Esophagus mucosa (tissue), 1 donor: ENCODE measurements around the gene PRDM1. TPM values are rescaled to one million over a fixed set of nuclear protein-coding genes. Genes with fewer than 3 reads are reported as not detected.

Experiments used
- ATAC-seq: fragments of 200-7000 bp; cut with Tn5 transposase; one replicate; pipeline ENCODE4 v1.9.1; 2020
- total RNA-seq: library from RNA; stranded (reverse); gene quantifications from one replicate; pipeline ENCODE4 v1.2.4, GENCODE V29; 2023
- donor health status: DM: yes; HTN: yes; CAD: no.

The PRDM1 gene
- 94.1 TPM for total RNA-seq

DNA sequence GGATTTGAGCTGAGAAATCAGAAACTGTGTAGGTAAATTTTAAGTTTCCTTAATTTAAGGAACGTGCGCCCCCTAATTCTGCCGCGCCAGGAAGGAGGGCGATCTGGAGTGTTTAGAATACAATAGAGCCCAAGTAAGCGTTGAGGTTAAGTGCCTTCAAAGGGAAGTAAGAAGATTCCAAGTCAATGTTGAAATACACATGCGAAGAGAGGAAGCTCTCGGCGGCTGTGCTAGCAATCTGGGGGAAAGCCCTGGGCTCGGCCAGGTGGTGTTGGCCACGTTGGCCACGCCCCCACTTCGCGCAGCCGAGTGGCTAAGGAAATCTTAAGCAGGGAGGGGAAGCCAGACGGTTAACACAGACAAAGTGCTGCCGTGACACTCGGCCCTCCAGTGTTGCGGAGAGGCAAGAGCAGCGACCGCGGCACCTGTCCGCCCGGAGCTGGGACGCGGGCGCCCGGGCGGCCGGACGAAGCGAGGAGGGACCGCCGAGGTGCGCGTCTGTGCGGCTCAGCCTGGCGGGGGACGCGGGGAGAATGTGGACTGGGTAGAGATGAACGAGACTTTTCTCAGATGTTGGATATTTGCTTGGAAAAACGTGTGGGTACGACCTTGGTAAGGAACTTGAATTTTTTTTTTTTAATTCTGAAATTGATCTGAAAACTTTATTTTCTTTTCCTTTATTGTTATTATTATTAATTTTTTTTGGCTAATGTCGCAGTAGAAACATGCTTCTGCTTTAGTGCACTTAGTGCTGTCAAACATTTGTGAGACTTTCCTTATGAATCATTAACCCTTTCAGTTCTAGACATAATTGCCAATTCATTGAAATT is at the start of gene PRDM1:
Gene PRDM1, plus strand, starts transcription at position 353 of the 830 bp plus-strand sequence. Its CDS starts 218 bp downstream, at position 571.
- peak; percentile 86 for ATAC-seq

DNA sequence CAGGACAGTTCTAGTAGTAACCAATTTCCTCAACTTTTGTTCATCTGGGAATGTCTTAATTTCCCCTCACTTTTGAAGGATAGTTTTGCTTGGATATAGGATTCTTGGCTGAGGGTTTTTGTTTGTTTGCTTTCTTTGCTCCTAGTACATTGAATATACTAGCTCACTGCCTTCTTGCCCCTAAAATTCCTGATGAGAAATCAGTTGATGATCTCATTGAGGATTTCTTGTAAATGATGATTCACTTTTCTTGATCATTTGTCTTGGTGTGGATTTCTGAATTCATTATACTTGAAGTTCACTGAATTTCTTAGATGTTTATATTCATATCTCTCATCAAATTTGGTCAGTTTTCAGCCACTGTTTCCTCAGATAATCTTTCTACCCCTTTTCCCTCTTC is 49.1 kb upstream of the PRDM1 start:
- no peak for ATAC-seq

DNA sequence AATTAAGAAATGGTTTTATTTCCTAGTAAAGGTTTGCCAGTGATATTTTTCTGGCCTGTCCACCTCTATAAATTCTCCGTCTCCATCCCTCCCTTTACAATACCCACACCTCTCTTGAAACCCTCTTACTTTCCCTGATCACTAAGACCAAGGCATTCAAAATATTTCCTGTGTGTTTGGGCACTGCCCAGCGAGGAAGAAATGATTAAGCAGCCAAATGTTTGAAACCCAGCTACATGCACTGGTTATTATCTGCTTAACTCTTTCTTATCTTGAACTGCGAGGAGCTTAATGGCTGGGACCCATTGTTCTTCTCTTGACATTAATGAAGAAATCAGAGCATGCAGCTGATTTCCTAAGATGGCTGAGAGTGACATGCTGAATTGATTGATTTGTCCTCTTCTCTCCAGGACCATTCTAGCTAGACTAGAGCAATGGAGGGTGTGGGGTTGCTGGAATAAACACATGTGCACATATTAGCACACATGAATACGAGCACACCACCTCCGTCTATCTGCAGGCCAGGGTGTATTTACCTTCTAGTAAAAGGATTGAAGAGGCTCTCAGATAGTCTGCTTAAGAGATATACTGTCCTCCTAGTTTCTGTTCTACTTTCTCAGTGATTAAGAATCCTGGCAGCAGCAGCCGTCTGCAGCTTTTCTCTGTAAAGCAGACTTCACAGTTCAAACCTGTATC is 46.1 kb upstream of the PRDM1 start:
- no peak for ATAC-seq

DNA sequence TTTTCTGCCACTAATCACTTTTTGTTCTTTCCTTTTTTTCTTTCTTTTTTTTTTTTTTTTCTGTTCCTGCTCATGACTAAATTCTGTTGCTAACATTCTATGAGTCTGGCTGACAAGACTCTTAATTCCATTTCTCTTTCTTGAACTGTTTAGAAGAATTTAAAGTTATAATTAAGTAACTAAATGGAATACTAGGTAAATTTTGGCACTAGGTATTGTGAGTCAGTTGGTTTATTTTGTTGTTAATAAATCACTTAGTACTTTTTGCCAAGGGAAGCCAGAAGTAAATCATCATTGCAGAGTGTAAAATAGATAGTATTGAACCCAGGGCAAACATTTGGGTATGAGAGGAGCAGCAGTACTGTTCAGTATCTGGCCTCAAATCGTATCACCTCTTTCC is 42.0 kb upstream of the PRDM1 start:
- ATAC-seq, result no peak

DNA sequence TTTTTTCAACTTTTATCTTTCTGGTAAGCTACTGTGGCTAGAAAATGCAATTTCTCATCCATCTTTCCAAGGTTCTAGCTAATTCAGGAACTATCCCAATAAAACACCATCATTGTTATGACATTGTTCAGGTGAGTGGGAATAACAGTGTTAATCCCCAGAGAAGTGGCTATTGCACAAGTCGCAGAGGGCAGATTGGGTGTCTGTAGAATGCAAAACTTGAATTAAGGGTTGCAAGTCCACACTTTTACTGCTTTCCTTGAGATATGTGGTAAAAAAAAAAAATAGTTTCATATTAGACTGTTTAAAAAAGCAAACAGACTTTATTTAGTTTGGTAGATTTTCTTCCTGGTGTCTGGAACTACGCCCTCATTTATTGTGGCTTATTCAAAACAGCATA is 41.1 kb upstream of the PRDM1 start:
- no peak for ATAC-seq

DNA sequence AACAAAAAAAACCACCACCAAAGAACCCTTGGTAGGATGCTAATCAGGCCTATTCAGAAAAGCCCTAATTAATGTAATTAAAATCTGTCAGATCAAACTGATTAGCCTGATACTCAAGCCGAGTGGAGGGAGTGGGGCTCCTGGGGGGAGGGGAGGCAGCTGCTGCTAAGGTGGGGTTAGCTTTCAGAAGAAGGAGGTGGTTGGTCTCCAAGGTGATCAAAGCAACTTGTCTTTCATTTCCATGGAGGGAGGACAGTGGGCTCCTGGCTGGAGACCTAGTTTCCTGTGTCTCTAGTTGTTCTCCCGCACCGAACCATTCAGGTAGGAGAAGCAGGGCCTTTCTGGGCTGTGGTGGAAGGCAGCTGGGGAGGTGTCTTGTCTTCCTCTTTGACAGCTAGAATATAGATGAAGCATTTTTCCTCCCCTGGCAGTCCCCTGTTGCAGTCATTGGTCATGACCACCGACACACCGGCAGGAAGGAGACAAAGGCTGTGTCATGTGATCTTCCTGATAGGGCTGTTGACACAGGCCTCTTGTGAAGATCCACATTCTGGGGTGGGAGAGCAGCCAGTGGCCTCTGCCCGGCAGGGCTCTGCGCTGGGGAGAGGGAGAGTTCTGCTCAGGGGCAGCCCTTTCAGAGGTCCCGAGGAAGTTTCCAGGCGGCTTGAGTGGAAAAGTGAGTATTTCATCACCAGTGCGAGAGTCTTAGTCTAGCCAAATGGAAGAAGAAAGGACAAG is 39.9 kb upstream of the PRDM1 start:
- no peak for ATAC-seq

DNA sequence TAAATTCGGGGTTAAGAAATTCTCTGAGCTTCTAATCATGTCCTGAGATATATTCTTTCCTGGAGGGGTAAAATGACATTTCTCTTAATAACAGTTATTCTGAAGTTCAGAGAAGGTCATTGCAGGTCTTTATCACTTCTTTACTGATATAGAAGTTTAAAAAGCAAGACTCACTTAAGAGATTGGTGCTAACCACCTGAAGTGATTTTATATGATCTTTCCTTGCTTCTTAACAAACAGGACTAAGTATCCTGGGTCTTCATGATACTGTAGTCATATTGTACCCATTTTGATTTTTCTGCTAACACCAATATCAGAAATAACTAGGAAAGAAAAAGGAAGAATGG is 39.3 kb upstream of the PRDM1 start:
- ATAC-seq, result no peak

DNA sequence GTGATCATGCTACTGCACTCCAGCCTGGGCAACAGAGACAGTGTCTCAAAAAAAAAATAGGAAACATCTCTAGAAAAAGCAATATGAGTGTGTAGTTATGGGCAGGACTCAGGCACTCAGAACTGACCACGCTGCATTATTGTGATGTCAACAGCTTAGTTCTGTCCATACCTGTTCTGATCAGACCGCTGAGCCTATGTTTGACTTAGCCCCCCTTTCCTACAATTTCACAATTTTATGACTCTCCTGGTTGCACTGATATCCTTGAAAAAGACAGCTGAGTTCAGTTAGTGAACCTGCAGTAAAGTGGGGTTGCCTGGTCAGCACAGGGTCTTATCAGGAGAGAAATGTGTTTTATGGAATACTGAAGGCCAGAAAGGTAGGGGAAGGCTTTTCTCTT is 37.8 kb upstream of the PRDM1 start:
- ATAC-seq, result no peak

DNA sequence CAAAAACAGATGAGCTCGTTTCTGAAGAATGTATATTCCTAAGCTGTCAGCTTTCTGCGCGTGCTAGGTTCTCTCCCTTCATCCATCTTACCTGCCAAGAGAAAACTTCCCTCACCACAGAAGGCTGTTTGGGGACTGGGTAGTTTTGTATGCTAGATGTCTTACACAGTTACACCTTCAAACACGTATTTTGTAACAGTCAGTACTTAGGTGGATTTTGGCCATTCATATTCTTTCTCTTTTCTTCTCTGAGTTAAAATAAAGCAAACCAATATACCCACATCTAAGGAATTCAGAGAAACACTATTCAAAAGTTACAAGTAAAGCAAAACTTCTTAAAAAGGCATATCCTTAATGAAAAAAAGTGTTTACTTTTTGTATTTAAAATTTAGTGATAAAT is 35.6 kb upstream of the PRDM1 start:
- no peak for ATAC-seq

DNA sequence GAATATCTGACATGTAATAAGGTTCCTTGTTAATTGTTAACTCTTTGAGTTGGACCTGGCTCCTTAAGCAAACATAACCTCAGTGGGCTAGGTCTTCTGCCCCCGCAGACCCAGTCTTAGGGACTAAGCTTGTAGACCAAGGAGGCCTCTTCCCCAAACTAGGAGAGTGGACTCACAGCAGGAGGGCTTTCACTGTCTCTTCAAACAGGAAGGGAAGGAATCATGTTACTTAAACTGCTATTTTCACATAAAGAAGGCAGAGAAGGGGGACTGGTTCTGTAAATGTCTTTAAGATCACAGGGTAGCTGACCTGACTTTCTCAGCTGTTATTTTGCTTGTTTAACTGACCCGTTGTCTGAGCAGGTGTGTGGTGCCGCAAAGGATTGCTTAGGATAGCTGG is 34.9 kb upstream of the PRDM1 start:
- ATAC-seq, result no peak

DNA sequence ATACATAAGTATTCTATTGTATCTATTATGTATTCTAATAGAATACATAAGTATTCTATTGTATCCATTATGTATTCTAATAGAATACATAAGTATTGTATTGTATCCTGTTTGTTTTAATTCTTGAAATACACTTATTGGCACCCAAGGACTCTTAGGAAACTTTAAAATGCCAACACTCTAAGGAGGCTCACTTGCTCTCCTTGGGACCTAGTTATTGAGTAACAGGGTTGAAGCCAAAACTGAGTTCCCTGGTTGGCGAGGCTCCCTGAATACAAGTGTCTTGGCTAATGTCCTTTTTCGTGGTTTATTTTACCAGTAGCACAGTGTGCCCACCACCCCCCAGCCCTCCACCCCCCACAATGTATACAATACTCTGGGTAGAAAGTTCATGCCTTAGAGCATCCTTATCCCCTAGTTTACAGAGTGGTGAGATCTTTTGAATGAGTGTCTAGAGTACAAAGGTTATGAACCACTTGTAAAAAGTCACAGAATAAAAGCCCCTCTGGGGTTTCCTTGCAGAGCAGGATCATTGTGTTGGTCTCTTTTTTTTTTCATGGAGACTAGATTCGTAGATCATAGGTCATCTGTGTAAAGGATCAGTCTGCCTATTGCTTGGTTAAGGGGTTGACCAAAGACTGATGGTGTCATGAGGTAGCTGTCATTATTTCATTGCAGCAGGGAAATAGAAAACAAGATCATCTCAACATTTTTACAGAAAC is 32.5 kb upstream of the PRDM1 start:
- no peak for ATAC-seq

DNA sequence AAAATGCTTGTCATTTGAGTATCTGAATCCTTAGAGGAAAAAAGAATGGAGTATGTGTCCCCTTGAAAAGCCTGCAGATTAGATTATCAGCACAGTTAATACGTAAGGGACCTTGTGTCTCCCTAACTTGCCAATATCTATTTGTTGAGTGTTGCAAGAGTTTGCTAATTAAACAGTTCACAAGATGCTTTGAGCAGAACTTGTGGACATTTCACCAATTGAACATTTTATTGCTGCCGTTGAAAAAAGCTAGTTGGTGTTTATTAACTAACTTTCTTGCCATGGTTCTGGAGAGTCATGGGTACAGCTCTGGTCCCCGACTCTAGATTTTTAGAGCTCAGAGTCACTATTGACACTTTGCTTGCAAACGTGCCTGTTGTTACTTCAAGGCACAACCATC is 30.6 kb upstream of the PRDM1 start:
- no peak for ATAC-seq

DNA sequence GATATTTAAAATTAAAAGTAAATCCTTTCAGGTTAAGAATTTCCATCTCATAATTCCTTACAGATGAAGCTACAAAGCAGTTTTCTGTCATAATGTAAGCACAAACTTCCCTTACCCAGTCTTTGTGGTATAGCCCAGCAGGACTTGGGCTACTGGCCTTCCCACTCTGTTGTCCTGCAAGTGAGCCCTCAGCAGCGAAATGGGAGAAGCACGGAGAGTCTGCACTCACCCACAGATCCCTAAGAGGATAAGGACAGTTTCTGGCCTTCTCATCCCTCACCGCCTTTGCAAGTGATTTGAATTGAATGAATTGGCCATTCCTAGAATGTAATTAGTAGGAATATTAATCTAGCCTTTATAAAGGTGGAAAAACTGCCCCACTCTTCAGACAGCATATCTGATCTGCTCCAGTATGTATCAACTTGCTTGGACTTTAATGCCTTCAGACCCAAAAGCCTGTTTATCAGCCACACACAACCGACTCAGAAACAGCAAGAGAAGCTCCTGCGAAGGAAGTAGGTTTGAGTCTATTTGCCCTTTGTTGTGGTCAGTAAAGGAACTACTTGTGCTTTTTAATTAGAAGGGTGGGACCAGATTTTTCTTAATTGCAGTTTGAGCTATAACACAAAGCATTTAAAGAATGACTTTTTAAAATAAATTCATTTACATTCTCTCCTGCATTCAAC is 29.9 kb upstream of the PRDM1 start:
- no peak for ATAC-seq

DNA sequence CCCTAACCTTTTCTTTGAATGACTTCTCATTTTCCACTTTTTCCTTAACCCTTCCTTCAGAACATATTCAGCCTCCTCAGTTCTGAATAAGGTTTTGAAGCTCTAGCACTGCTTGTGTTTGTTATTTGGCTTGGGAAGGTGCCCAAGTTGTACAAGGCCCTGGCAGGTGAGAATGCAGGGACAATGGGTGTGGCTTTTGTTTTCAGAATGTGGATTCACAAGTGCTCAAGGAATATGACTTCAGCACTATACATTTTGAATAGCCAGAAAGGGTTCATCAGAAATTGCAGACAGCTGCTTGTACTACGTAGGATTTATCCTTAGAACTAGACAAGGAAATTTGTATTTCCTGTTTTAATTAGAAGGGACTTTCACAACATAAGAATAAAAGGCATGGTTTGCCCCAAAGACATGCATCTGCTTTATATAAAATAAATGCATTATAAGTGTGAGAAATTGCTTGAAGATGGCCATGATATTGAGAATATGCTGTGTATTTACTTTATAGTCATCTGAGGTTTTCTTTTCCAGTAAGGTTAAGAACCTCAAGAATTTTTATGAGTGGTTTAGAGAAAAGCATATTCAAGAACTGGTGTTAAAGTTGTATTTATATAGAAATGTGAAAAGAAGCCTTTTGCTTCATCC is 29.3 kb upstream of the PRDM1 start:
- peak; percentile 70 for ATAC-seq

DNA sequence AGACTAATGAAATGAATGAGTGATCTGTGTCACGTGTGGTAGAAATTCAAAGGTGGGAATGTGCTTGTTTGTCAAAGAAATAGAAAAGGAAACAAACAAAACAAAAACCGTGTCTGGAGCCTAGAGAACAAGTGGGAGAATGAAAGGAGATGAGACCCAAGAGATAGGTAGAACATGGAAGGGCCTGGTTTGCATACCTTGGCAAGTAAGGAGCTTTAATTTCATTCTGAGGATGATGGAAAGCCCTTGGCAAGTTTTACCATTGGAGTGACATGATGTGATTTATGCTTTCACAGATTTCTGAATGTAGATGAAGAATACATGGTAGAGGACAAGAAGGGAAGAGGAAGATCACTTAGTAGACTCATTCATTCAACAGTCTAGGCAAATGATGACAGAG is 26.8 kb upstream of the PRDM1 start:
- no peak for ATAC-seq

DNA sequence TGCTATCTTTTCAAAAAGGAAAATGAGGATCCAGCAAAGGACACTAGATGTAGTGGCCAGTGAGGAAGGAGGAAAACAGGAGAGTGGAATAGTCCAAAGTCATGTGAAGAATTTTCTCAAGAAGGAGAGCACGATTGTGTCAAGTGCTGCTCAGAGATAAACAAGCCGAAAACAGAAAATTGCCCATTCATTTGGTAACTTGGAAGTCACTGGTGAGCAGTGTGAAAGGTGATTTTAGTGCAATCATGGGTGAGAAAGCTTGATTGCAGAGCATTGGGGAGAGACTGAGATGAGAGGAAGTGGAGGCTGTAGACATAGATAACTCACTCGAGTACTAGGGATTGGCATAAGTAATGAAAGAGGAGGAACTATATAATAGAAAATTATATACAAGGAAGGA is 26.0 kb upstream of the PRDM1 start:
- no peak for ATAC-seq

DNA sequence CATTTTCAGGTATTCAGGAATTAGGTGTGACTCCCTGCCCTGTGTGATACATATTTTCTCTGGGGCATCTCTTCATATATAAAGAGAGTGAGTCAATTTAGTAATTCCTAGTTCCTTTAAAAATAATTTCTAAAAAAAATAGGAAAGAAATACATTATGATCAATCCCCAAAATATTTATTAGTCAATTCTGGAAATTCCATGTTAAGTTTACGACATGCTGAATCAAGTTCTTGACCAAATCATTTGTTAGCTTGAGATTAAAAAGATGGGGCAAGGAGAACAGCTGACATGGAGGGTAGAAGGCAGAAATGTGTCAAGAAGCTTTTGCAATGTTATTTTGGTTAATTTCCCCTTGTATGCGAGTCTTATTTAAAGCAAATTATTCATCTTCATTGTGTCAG is 22.7 kb upstream of the PRDM1 start:
- no peak for ATAC-seq

DNA sequence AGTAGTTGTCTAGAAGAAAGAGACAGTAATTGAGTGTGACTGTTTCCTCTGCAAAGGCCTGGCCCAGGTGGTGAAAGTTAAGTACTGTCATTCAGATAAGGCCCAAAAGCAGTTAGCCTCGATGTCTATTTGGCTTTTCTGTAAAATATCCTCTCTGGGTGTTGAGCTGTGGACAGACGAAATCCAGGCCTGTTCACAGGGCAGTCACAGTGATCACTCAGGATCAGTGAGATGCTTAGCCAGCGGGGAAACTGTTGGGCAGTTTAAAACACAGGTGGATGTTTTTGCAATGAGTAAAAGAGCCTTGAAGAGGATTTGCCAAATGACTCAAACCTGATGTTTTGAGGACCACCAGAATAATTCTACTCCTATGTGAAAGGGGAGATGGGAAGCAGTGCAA is 22.0 kb upstream of the PRDM1 start:
- ATAC-seq, result no peak

DNA sequence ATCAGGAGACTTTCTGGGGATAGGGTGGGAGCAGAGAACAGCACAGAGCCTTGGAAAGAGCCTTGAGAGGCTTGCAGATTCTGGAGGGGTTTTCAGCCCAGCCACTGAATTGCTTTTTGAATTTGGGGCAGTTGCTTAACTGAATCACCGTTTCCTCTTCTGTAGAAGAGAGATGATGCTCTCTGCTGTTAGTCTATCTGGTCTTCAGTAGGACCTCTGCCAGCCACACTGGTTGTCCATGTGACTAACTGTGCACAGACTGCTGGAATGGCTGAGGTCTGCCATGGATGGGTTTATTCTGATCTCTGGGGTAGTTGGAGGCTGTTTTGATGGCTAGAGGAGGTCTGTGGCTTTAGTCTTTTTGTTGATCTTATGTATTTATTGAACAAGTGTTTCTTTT is 21.4 kb upstream of the PRDM1 start:
- ATAC-seq, result no peak

DNA sequence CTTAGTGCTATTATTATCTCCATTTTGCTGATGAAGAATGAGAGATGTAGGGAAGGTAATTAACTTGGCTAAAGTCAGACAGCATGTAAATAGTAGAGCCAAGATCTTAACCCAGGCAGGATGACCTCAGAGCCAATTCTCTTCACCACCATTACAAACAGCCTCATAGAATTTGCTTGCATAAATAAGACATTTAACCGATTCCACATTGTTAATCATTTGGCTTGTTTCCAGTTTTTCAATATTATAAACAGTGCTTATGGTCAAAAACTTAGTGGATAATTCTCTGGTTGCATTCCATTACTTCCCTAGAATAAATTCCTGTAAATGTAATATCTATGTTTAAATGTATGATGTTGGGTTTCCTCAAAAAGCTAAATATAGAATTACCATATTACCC is 19.1 kb upstream of the PRDM1 start:
- ATAC-seq, result no peak

DNA sequence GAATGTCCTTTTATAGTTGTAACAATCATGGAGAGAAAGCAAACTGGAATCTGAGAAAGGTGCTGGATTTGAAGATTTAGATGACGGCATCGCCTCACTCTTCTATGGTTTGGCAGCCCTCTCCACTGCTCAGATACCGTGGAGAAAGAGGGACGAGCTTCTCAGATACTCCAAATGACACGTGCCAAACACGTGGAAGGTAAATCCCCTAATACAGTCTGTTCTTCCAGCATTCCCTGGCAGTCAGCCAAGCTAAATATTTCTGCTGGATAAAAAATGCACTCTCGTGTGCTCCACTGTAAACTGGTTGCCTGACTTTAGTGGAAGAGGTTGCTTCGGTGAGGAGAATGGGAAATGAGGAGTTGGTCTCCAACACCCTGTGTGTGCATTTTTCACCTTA is 16.7 kb upstream of the PRDM1 start:
- ATAC-seq, result peak; percentile 36

DNA sequence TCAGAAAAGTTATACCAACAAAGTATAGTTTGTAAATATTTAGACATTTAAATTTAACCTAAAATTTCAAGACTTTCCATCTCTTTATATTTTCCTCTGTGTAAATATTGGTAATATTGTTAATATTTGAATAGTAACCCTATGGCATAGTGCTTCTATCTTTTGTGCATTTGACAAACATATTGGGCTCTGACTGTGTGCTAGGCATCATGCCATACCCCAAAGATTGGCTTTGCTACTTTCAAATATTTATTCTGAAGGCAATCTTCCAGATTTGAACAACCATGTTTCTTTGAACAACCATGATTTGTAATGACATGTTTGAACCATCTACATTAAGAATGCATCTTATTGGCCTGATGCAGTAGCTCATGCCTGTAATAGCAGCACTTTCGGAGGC is 15.5 kb upstream of the PRDM1 start:
- ATAC-seq, result no peak
